Tibial nerve (tissue), 4 donors: ENCODE measurements around the gene MYH16.
"Not testable (repeated sequence)": the region's sequence is repeated elsewhere in the genome, so short reads cannot be mapped to it uniquely, and the experiment has no call there.

Experiments used
- CTCF ChIP-seq, 5 experiments: fragments of 200-600 bp in 3 of 5; fragments of 450-650 bp in 2 of 5; sonication (generic) in 3 of 5; IDR thresholded peaks; one replicate each; pipeline ENCODE4 v1.5.1; 2016 to 2019; ENCODE audit warnings: antibody characterized with exemption in 5 of 5, mild to moderate bottlenecking in 3 of 5, moderate library complexity in 2 of 5
- EP300 ChIP-seq, 2 donors: sonication (generic); formaldehyde crosslinking; IDR thresholded peaks; one replicate each; pipeline ENCODE4 v1.6.1; 2017; ENCODE audit warnings: antibody characterized with exemption in 2 of 2, mild to moderate bottlenecking in 1 of 2
- POLR2A ChIP-seq, 2 donors: fragments of 450-650 bp; IDR thresholded peaks; one replicate each; pipeline ENCODE4 v1.6.1; 2017; ENCODE audit warnings: antibody characterized with exemption in 2 of 2, mild to moderate bottlenecking in 2 of 2, moderate library complexity in 2 of 2

GRCh38 chr7:99284165-99284564 is 11.5 kb downstream of the MYH16 start:
- TF ChIP-seq POLR2A, CTCF, EP300 (IDR thresholded peaks at IDR 0.05): not testable (repeated sequence)
